ENCODE measurements around the gene KRTAP19-5.
A peak's percentile ranks its signal among the peaks of the same experiment; 100 is the strongest.

KRTAP19-5 gene

GRCh38 chr21:30478004-30478403 is 23.9 kb downstream of the KRTAP19-5 start:
- TF ChIP-seq CTCF (IDR thresholded peaks at IDR 0.05; ENCODE audit: low read depth, low read length) = no peak
- peaks cover 72% of the 10 kb centered on the region for H3K27me3 ChIP-seq (ENCODE audit: insufficient read depth, low read depth, severe bottlenecking)
- no peak overlapping the region for H3K4me3 ChIP-seq (ENCODE audit: low read depth, low read length)
- H3K9me3 ChIP-seq (ENCODE audit: severe bottlenecking) = no peaks in the 10 kb centered on the region
- no peak overlapping the region for H3K27ac ChIP-seq
- no peak for DNase-seq
- no peaks in the 10 kb centered on the region for H3K36me3 ChIP-seq

- no peak for TF ChIP-seq CTCF (IDR thresholded peaks at IDR 0.05; ENCODE audit: low read depth, low read length)
These were observed 32.8 kb downstream of the KRTAP19-5 start for GRCh38 chr21:30468900-30469714.

DNA sequence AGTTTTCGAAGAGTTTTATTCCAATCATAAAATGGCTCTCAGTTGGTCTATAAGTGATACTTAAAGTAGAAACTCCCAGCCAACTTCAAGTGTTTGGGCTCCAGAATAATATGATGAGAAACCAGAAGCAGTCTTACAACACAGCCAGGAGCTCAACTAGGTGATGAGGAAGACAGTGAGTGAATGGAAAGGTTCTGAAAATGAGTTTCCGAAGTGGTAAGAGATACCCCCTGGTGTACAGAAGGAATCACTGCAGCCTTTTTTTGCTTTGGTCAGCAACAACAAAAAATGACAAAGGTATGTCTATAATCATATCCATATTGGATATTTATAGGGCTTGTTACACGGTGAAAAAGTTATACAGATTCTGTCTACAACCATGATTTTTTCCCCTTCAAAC is 38.2 kb downstream of the KRTAP19-5 start:
- no peak for DNase-seq

More at GRCh38 chr21:30468900-30469714, 32.8 kb downstream of the KRTAP19-5 start:
- Histone ChIP-seq H3K9me3 (ENCODE audit: severe bottlenecking) (no peaks in the 10 kb centered on the region), H3K4me3 (ENCODE audit: low read depth, low read length) (no peak overlapping the region), H3K27ac (no peak overlapping the region), H3K36me3 (no peaks in the 10 kb centered on the region), H3K27me3 (ENCODE audit: insufficient read depth, low read depth, severe bottlenecking) (peaks cover 78% of the 10 kb centered on the region)
- DNase-seq = no peak

More for the DNA sequence above, 38.2 kb downstream of the KRTAP19-5 start:
- no peaks in the 10 kb centered on the region for H3K9me3 ChIP-seq (ENCODE audit: severe bottlenecking)
- H3K36me3 ChIP-seq = no peaks in the 10 kb centered on the region
- peak; percentile 66 for TF ChIP-seq CTCF (IDR thresholded peaks at IDR 0.05; ENCODE audit: low read depth, low read length)
- peaks cover 71% of the 10 kb centered on the region for H3K27me3 ChIP-seq (ENCODE audit: insufficient read depth, low read depth, severe bottlenecking)
- no peak overlapping the region for H3K27ac ChIP-seq
- no peak overlapping the region for H3K4me3 ChIP-seq (ENCODE audit: low read depth, low read length)
